NCI-H82 (cell line): ENCODE results near the gene SORCS2.

ENCODE experiments used
- DNase-seq: peaks from one replicate; lab custom pipeline; 2025; lab: John Stamatoyannopoulos, UW

The SORCS2 gene

GRCh38 chr4:7338876-7339623 lies 146.7 kb downstream of the SORCS2 start:
- DNase-seq, result no peak

GRCh38 chr4:7339751-7340552 lies 147.6 kb downstream of the SORCS2 start:
- DNase-seq, result no peak

- DNase-seq, result no peak
These were observed 148.5 kb downstream of the SORCS2 start for GRCh38 chr4:7340553-7341433.

- no peak for DNase-seq
These were observed 149.3 kb downstream of the SORCS2 start for GRCh38 chr4:7341491-7342222.

- DNase-seq, result no peak
These were observed 150.1 kb downstream of the SORCS2 start for GRCh38 chr4:7342223-7343080.

GRCh38 chr4:7343081-7343655 lies 150.8 kb downstream of the SORCS2 start:
- DNase-seq, result no peak

- DNase-seq, result no peak
These were observed 151.6 kb downstream of the SORCS2 start for GRCh38 chr4:7343950-7344349.

- DNase-seq, result no peak
These were observed 152.4 kb downstream of the SORCS2 start for GRCh38 chr4:7344636-7345155.

- DNase-seq, result no peak
These were observed 155.6 kb downstream of the SORCS2 start for GRCh38 chr4:7347981-7348380.

- no peak for DNase-seq
These were observed 156.9 kb downstream of the SORCS2 start for GRCh38 chr4:7348946-7349900.

- DNase-seq, result no peak
These were observed 158.1 kb downstream of the SORCS2 start for GRCh38 chr4:7350396-7350795.

- DNase-seq, result no peak
These were observed 158.7 kb downstream of the SORCS2 start for GRCh38 chr4:7351014-7351413.

GRCh38 chr4:7352486-7352885 lies 160.1 kb downstream of the SORCS2 start:
- DNase-seq, result no peak

GRCh38 chr4:7353046-7353790 lies 160.9 kb downstream of the SORCS2 start:
- no peak for DNase-seq

GRCh38 chr4:7353846-7354610 lies 161.7 kb downstream of the SORCS2 start:
- DNase-seq, result no peak

- no peak for DNase-seq
These were observed 162.6 kb downstream of the SORCS2 start for GRCh38 chr4:7354927-7355326.

GRCh38 chr4:7355795-7356194 lies 163.5 kb downstream of the SORCS2 start:
- no peak for DNase-seq
